LNCaP clone FGC (cell line): ENCODE results near the gene ANKRD37.

Source experiments
- DNase-seq: peaks from one replicate; pipeline ENCODE4 v3.0.0-alpha.2; 2011; ENCODE audit warnings: low read depth
- H3K4me3 ChIP-seq: 2 replicates; pipeline ENCODE4 v1.5.1; 2011; ENCODE audit warnings: mild to moderate bottlenecking, low read depth, low read length, control low read depth
- TF ChIP-seq, protein P1 (sequence below): IDR thresholded peaks from 2 replicates; pipeline ENCODE4 v1.5.1; 2012; ENCODE audit warnings: mild to moderate bottlenecking; ENCODE audit not compliant: control insufficient read depth, insufficient read depth; ENCODE audit errors: extremely low read depth

ANKRD37 gene

DNA sequence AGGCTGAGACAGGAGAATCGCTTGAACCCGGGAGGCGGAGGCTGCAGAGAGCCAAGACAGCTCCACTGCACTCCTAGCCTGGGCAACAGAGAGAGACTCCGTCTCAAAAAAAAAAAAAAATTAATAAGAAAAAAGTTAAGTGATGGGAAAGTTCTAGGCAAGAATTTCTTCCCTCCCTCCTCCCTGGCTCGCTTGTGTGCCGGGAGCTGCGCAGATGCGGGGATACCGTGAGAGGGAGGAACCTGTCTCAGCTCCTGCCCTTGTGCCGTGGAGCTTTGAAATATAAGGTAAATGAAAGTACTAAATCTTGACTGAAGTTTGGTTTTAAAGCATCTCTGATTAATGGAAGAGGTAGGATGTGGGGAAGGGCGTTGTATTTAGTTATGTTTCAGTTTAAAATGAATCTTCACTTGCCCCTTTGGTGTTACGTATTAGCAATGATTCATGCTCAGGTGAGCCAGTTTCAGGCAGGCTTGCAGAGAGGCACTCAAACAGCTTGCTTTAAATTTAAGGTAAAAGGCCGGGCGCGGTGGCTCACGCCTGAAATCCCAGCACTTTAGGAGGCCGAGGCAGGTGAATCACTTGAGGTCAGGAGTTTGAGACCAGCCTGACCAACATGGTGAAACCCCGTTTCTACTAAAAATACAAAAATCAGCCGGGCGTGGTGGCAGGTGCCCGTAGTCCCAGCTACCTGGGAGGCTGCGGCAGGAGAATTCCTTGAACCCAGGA lies 30.5 kb downstream of the ANKRD37 start:
- TF ChIP-seq, protein P1, sequence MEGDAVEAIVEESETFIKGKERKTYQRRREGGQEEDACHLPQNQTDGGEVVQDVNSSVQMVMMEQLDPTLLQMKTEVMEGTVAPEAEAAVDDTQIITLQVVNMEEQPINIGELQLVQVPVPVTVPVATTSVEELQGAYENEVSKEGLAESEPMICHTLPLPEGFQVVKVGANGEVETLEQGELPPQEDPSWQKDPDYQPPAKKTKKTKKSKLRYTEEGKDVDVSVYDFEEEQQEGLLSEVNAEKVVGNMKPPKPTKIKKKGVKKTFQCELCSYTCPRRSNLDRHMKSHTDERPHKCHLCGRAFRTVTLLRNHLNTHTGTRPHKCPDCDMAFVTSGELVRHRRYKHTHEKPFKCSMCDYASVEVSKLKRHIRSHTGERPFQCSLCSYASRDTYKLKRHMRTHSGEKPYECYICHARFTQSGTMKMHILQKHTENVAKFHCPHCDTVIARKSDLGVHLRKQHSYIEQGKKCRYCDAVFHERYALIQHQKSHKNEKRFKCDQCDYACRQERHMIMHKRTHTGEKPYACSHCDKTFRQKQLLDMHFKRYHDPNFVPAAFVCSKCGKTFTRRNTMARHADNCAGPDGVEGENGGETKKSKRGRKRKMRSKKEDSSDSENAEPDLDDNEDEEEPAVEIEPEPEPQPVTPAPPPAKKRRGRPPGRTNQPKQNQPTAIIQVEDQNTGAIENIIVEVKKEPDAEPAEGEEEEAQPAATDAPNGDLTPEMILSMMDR: no peak
- no peak overlapping the region for H3K4me3 ChIP-seq
- DNase-seq: no peak

DNA sequence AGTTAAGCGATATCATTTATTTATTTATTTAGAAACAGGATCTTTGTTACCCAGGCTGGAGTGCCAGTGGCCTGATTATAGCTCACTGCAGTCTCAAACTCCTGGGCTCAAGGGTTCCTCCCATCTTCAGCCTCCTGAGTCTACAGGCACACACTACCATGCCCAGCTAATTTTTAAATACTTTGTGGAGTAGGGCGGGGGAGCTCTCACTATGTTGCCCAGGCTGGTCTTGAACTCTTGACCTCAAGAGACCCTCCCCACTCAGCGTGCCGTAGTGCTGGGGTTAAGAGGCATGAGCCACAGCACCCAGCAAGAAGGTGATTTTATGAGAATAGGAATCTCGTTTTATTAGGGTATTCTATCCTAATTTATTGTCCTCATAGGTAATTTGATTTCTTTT lies 33.0 kb downstream of the ANKRD37 start:
- H3K4me3 ChIP-seq: no peak overlapping the region
- no peak for DNase-seq
- TF ChIP-seq, protein P1: no peak

DNA sequence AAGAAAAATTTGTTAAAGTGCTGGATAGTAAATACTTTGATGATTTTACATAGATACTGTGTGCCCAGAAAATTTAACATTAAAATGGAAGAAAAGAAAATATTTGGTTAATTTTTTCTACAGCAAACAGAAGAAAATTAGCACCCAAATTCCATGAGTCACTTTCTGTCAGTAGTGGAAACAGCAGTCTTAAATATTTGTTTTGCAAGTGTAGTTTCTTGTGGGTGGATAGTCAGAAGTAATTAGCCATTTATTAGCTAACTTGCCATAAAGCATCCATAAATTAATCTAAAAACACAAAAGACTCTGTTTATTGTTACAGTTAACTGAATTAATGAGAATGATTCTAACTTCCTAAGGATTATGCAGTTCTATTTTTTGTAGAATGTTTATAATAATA lies 38.8 kb downstream of the ANKRD37 start:
- no peak overlapping the region for H3K4me3 ChIP-seq
- DNase-seq: no peak
- TF ChIP-seq, protein P1: no peak

DNA sequence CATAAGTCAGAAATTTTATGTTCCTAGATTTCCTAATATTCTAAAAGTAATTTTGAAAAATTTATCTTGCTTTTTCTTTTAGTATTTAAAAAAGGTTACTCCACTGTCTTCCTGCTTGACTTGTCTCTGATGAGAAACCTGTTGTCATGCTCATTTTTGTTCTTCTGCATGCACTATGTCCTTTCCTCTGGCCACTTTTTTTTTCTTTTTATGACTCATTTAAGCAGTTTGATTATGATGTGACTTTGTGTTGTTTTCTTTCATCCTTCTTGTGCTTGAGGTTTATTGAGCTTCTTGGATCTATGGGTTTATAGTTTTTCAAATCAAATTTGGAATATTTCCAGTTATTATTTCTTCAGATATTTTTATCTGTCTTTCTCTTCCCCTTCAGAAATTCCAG lies 41.2 kb downstream of the ANKRD37 start:
- no peak for DNase-seq
- H3K4me3 ChIP-seq: no peak overlapping the region
- TF ChIP-seq, protein P1: no peak

DNA sequence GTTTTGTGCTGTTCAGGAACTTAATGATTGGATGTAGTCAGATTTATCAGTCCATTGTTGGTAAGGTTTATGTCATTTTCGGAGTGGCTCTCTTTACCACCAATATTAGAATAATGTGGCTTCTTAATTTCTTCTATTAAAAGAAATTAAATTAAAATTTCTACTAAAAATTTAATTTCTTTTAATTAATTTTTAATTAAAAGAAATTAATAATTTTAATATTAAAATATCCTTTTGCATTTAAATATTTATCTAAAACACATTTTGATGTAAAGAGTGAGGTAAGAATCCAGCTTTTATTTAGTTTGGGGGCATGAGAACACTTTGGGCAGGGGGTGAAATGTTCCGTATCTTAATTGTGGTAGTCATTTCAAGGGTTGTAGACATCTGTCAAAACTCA lies 44.8 kb downstream of the ANKRD37 start:
- TF ChIP-seq, protein P1: no peak
- DNase-seq: no peak

DNA sequence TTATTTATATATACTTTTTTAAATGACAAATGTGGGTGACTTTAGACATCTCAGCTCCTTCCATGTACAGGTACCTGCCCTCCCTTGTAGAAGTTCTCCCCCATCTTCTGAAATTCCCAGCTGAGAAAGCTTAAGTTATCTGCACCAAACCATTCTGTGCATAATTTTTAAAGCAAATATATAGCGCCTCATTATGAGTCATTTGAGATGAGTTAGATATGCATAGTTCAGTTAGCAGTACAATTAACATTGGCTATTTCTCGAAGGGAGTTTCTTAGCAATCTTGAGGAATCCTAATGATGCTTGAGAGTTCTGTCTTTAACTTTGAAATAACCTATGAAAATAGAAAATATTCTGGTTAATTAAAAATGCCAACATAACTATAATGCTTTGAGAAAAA lies 48.6 kb downstream of the ANKRD37 start:
- H3K4me3 ChIP-seq: no peak overlapping the region
- TF ChIP-seq, protein P1: no peak
- DNase-seq: no peak

More for the DNA sequence above, 44.8 kb downstream of the ANKRD37 start:
- H3K4me3 ChIP-seq: no peak overlapping the region
